GM23248 (cell line): ENCODE results near the gene LTB. TPM values are rescaled to one million over a fixed set of nuclear protein-coding genes. Genes with fewer than 3 reads are reported as not detected.

Experiments
- DNase-seq: peaks from one replicate; pipeline ENCODE4 v3.0.0-alpha.2; 2015
- H2AFZ ChIP-seq: fragments of 200-600 bp; sonication (generic); 2 replicates; pipeline ENCODE4 v1.6.1; 2016; ENCODE audit warnings: antibody characterized with exemption
- H3F3A ChIP-seq: fragments of 200-600 bp; sonication (generic); 2 replicates; pipeline ENCODE4 v1.6.1; 2016; ENCODE audit warnings: mild to moderate bottlenecking, antibody characterized with exemption, mixed run types; ENCODE audit not compliant: insufficient read depth
- H3K27ac ChIP-seq: fragments of 200-600 bp; sonication (generic); 2 replicates; pipeline ENCODE4 v1.5.1; 2016; ENCODE audit warnings: mild to moderate bottlenecking
- H3K27me3 ChIP-seq: fragments of 200-600 bp; sonication (generic); replicated peaks from 2 replicates; pipeline ENCODE4 v1.6.1; 2016; ENCODE audit warnings: mild to moderate bottlenecking; ENCODE audit not compliant: insufficient read depth
- H3K36me3 ChIP-seq: fragments of 200-600 bp; sonication (generic); 2 replicates; pipeline ENCODE4 v1.6.1; 2016; ENCODE audit warnings: low read depth, mild to moderate bottlenecking
- H3K4me1 ChIP-seq: fragments of 200-600 bp; sonication (generic); 2 replicates; pipeline ENCODE4 v1.6.1; 2016; ENCODE audit warnings: mild to moderate bottlenecking; ENCODE audit not compliant: insufficient read depth
- H3K4me2 ChIP-seq: fragments of 200-600 bp; sonication (generic); one replicate; pipeline ENCODE4 v1.6.1; 2016; ENCODE audit warnings: mild to moderate bottlenecking; ENCODE audit not compliant: unreplicated experiment
- H3K4me3 ChIP-seq: fragments of 200-600 bp; sonication (generic); 2 replicates; pipeline ENCODE4 v1.5.1; 2016; ENCODE audit warnings: mild to moderate bottlenecking
- H3K79me2 ChIP-seq: fragments of 200-600 bp; sonication (generic); 2 replicates; pipeline ENCODE4 v1.6.1; 2016; ENCODE audit warnings: mild to moderate bottlenecking; ENCODE audit not compliant: insufficient read depth
- H3K9ac ChIP-seq: fragments of 200-600 bp; sonication (generic); 2 replicates; pipeline ENCODE4 v1.6.1; 2016; ENCODE audit warnings: mild to moderate bottlenecking
- H3K9me2 ChIP-seq: fragments of 200-600 bp; sonication (generic); 2 replicates; pipeline ENCODE4 v1.6.1; 2016; ENCODE audit warnings: mixed run types, mild to moderate bottlenecking, moderate library complexity; ENCODE audit not compliant: insufficient read depth
- H3K9me3 ChIP-seq: fragments of 200-600 bp; sonication (generic); one replicate; pipeline ENCODE4 v1.6.1; 2017; ENCODE audit warnings: low read depth
- H4K20me1 ChIP-seq: fragments of 200-600 bp; sonication (generic); 2 replicates; pipeline ENCODE4 v1.6.0; 2016; ENCODE audit not compliant: insufficient read depth
- EZH2 ChIP-seq: fragments of 200-600 bp; sonication (generic); IDR thresholded peaks from 2 replicates; pipeline ENCODE4 v1.6.1; 2018; ENCODE audit warnings: antibody characterized with exemption, mild to moderate bottlenecking; ENCODE audit not compliant: insufficient read depth, poor library complexity, severe bottlenecking
- EZH2phosphoT487 ChIP-seq: fragments of 200-600 bp; sonication (generic); IDR thresholded peaks from 2 replicates; pipeline ENCODE4 v1.6.1; 2018; ENCODE audit warnings: antibody characterized with exemption, moderate library complexity, mild to moderate bottlenecking, low read depth; ENCODE audit not compliant: insufficient read depth
- WGBS, 2 experiments: methylation state at CpG; one replicate each; pipeline ENCODE4 v1.1.6; 2015 to 2017; ENCODE audit warnings: low lambda C conversion rate in 2 of 2, low coverage in 1 of 2; ENCODE audit errors: missing lambda C conversion rate in 2 of 2; 5-methylcytosine and 5-hydroxymethylcytosine counted together
- in situ Hi-C: fragments of 300-500 bp; cut with MboI; formaldehyde crosslinking; loops from 2 replicates; pipeline ENCODE4 v1.15.0; 2020
- polyA plus RNA-seq: library from polyadenylated mRNA; unstranded; fragments of >200 nt; fragmentation: Nextera tagmentation; extraction: Ambion mirVana; gene quantifications from 2 replicates; pipeline ENCODE4 v1.2.1, GENCODE V29; 2016
- total RNA-seq: library from RNA; depleted of rRNA; stranded (reverse); fragments of >200 nt; shearing (Covaris generic); gene quantifications from 2 replicates; pipeline ENCODE4 v1.2.3, GENCODE V29; 2014

Gene LTB
- total and polyA plus RNA-seq, 2 experiments from 2014 or later: not detected

GRCh38 chr6:31541059-31541657 lies 41.1 kb downstream of the LTB start:
- Histone ChIP-seq H3K27me3 (no peaks in the 10 kb centered on the region), H3K79me2 (peaks cover 71% of the 10 kb centered on the region), H3K4me2 (peak overlapping the region; percentile 91), H2AFZ (peak overlapping the region; percentile 83), H3K4me3 (peak overlapping the region; percentile 96), H3K9me2 (no peaks in the 10 kb centered on the region), H3K9ac (peak overlapping the region; percentile 98), H3K4me1 (peaks cover 19% of the 10 kb centered on the region), H4K20me1 (peaks cover 27% of the 10 kb centered on the region), H3F3A (peaks cover 18% of the 10 kb centered on the region), H3K36me3 (peaks cover 39% of the 10 kb centered on the region), H3K9me3 (no peaks in the 10 kb centered on the region), H3K27ac (peak overlapping the region; percentile 96)
- in situ Hi-C loops: loop anchor here (5.0 kb wide), 1 partner anchor 61 kb away; no protein-coding TSS in a partner anchor
- WGBS, 2 experiments: 1% methylated on average over 21 of the region's 21 CpGs
- no peak for TF ChIP-seq EZH2phosphoT487
- no peak for TF ChIP-seq EZH2
- peak; percentile 81 for DNase-seq

GRCh38 chr6:31540640-31541039 lies 41.6 kb downstream of the LTB start:
- H3K9me2 ChIP-seq: no peaks in the 10 kb centered on the region
- H3F3A ChIP-seq: peaks cover 23% of the 10 kb centered on the region
- H4K20me1 ChIP-seq: peaks cover 32% of the 10 kb centered on the region
- H3K4me1 ChIP-seq: peaks cover 19% of the 10 kb centered on the region
- H3K79me2 ChIP-seq: peaks cover 76% of the 10 kb centered on the region
- H3K27ac ChIP-seq: peak overlapping the region; percentile 96
- in situ Hi-C loops: loop anchor here (5.0 kb wide), 1 partner anchor 62 kb away; no protein-coding TSS in a partner anchor
- 1 to 2% methylated on average over 4 of the region's 4 CpGs for WGBS, 2 experiments
- H3K4me3 ChIP-seq: peak overlapping the region; percentile 96
- DNase-seq: no peak
- no peaks in the 10 kb centered on the region for H3K9me3 ChIP-seq
- H3K9ac ChIP-seq: peak overlapping the region; percentile 98
- TF ChIP-seq EZH2 (no peak), EZH2phosphoT487 (no peak)
- H3K4me2 ChIP-seq: peak overlapping the region; percentile 91
- peaks cover 44% of the 10 kb centered on the region for H3K36me3 ChIP-seq
- H2AFZ ChIP-seq: no peak overlapping the region
- no peaks in the 10 kb centered on the region for H3K27me3 ChIP-seq

- peaks cover 38% of the 10 kb centered on the region for H3F3A ChIP-seq
- peak overlapping the region; percentile 91 for H3K4me2 ChIP-seq
- no peak for DNase-seq
- no peaks in the 10 kb centered on the region for H3K9me3 ChIP-seq
- no peaks in the 10 kb centered on the region for H3K9me2 ChIP-seq
- H3K36me3 ChIP-seq: peaks cover 61% of the 10 kb centered on the region
- H4K20me1 ChIP-seq: peaks cover 32% of the 10 kb centered on the region
- no peaks in the 10 kb centered on the region for H3K27me3 ChIP-seq
- H3K9ac ChIP-seq: peak overlapping the region; percentile 98
- in situ Hi-C loops: no loop called here
- H3K27ac ChIP-seq: no peak overlapping the region; the same call in 1 of the 2 replicates
- H3K4me3 ChIP-seq: peak overlapping the region; percentile 96
- TF ChIP-seq EZH2phosphoT487 (no peak), EZH2 (no peak)
- WGBS, 2 experiments: 60 to 72% methylated on average over 6 of the region's 6 CpGs
- no peak overlapping the region for H2AFZ ChIP-seq
- H3K4me1 ChIP-seq: peaks cover 19% of the 10 kb centered on the region
- peaks cover 93% of the 10 kb centered on the region for H3K79me2 ChIP-seq
Observed at GRCh38 chr6:31538805-31539400, 43.3 kb downstream of the LTB start.

- WGBS, 2 experiments: 62% methylated on average over 2 of the region's 2 CpGs
Observed at GRCh38 chr6:31535538-31536324, 46.5 kb downstream of the LTB start.

More at GRCh38 chr6:31535538-31536324, 46.5 kb downstream of the LTB start:
- no peaks in the 10 kb centered on the region for H3K9me3 ChIP-seq
- in situ Hi-C loops: no loop called here
- no peak overlapping the region for H3K4me3 ChIP-seq
- H3F3A ChIP-seq: peaks cover 68% of the 10 kb centered on the region
- peaks cover 19% of the 10 kb centered on the region for H3K4me1 ChIP-seq
- DNase-seq: no peak
- peaks cover 84% of the 10 kb centered on the region for H3K79me2 ChIP-seq
- no peak overlapping the region for H3K27ac ChIP-seq
- H3K4me2 ChIP-seq: no peak overlapping the region
- no peak overlapping the region for H2AFZ ChIP-seq
- H3K9ac ChIP-seq: peak overlapping the region; percentile 12; the same call in 1 of the 2 replicates
- peaks cover 30% of the 10 kb centered on the region for H4K20me1 ChIP-seq
- TF ChIP-seq EZH2phosphoT487 (no peak), EZH2 (no peak)
- no peaks in the 10 kb centered on the region for H3K9me2 ChIP-seq
- no peaks in the 10 kb centered on the region for H3K27me3 ChIP-seq
- peaks cover 91% of the 10 kb centered on the region for H3K36me3 ChIP-seq
